ENCODE data around the gene RTP2. TPM values are rescaled to one million over a fixed set of nuclear protein-coding genes. Genes with fewer than 3 reads are reported as not detected.

RTP2 gene
- total RNA-seq, 1 experiment from 2014 or later = not detected

DNA sequence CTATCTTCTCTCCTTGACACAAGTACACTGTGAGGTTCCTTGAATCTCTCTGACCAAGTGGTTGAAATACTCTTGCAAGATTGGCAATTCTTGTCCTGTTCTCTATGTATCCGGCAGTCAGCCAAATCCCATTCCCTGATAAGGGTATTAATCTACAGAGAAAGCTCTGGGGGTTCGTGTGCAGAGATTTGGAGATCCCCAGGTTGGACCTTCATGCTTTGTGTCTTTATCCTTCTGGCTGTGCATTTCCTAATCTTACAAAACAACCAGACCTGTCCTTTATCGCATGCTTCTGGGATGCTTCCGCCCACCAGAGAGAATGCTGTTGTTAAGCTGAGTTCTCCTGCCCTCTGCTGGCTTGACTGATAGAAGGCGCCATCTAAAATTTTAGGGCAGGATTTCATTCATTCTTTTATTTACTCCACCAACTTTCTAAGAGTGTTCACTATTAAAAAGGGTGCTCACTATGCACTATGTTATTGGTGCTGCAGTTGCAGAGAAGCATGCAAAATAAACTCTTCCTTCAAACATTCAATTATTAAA is 23.6 kb downstream of the RTP2 start:
- H3K4me2 ChIP-seq (ENCODE audit: low read length) = no peak overlapping the region
- H3K4me1 ChIP-seq (ENCODE audit: control insufficient read depth in 1 of 2, insufficient read depth in 2 of 2, low read length in 2 of 2) = no peaks in the 10 kb centered on the region
- peak overlapping the region; percentile 58 for H2AFZ ChIP-seq (ENCODE audit: low read depth, low read length, poor library complexity, severe bottlenecking)
- no peak overlapping the region for H3K9ac ChIP-seq (ENCODE audit: low read length)
- CTCF ChIA-PET = interaction anchor here (0.7 to 9.6 kb wide), 22 partner anchors 11 to 1276 kb away, joined by 3 to 472 read pairs (median 9); no protein-coding TSS in a partner anchor
- intact Hi-C loops (cut with micrococcal nuclease) = loop anchor here (1.0 to 10.0 kb wide), 6 partner anchors 36 to 829 kb away; no protein-coding TSS in a partner anchor
- no TSS peak for BruUV-seq (replicated peaks)
- 0 out of 2 replicates have a peak, but pooled peaks have one; percentile 14 for TF ChIP-seq EGR1 (IDR thresholded peaks at IDR 0.05; ENCODE audit: low read depth)
- TF ChIP-seq CEBPB (IDR thresholded peaks at IDR 0.05; ENCODE audit: low read depth) = no peak
- TF ChIP-seq, protein P1, sequence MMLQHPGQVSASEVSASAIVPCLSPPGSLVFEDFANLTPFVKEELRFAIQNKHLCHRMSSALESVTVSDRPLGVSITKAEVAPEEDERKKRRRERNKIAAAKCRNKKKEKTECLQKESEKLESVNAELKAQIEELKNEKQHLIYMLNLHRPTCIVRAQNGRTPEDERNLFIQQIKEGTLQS (IDR thresholded peaks at IDR 0.05) = no peak
- peak; percentile 92 for TF ChIP-seq RAD21 (IDR thresholded peaks at IDR 0.05; ENCODE audit: low read depth)
- TF ChIP-seq JUND (IDR thresholded peaks at IDR 0.05) = no peak
- TF ChIP-seq ZNF274 (IDR thresholded peaks at IDR 0.05; ENCODE audit: low read depth, low read length) = no peak
- peak; percentile 67 for TF ChIP-seq YY1 (IDR thresholded peaks at IDR 0.05; ENCODE audit: extremely low read depth, insufficient replicate concordance, low read depth, low read length)
- TF ChIP-seq, protein P2, sequence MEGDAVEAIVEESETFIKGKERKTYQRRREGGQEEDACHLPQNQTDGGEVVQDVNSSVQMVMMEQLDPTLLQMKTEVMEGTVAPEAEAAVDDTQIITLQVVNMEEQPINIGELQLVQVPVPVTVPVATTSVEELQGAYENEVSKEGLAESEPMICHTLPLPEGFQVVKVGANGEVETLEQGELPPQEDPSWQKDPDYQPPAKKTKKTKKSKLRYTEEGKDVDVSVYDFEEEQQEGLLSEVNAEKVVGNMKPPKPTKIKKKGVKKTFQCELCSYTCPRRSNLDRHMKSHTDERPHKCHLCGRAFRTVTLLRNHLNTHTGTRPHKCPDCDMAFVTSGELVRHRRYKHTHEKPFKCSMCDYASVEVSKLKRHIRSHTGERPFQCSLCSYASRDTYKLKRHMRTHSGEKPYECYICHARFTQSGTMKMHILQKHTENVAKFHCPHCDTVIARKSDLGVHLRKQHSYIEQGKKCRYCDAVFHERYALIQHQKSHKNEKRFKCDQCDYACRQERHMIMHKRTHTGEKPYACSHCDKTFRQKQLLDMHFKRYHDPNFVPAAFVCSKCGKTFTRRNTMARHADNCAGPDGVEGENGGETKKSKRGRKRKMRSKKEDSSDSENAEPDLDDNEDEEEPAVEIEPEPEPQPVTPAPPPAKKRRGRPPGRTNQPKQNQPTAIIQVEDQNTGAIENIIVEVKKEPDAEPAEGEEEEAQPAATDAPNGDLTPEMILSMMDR (IDR thresholded peaks at IDR 0.05 in 2 of 3, conservative IDR thresholded peaks at IDR 0.05 in 1 of 3; ENCODE audit: borderline replicate concordance in 1 of 3, insufficient read depth in 1 of 3, low read depth in 2 of 3, low read length in 2 of 3) = peak; percentile 68 to 89 (median 77)
- TF ChIP-seq CBX3 (IDR thresholded peaks at IDR 0.05; ENCODE audit: low read depth) = no peak
- no peak overlapping the region for H3K4me3 ChIP-seq (replicated peaks in 1 of 2; ENCODE audit: low read depth in 1 of 2, low read length in 2 of 2)
- H4K20me1 ChIP-seq (ENCODE audit: insufficient read depth) = no peaks in the 10 kb centered on the region
- no peaks in the 10 kb centered on the region for H3K9me3 ChIP-seq (ENCODE audit: control insufficient read depth in 1 of 2, insufficient read depth in 1 of 2, low read depth in 1 of 2, low read length in 2 of 2)
- RAD21 ChIA-PET (ENCODE audit: low non-redundant PET in 1 of 2, low total read pairs in 2 of 2, uncharacterized antibody in 2 of 2, unreplicated experiment in 2 of 2) = interaction anchor here (0.7 to 2.8 kb wide), 8 partner anchors 10 to 458 kb away, joined by 3 to 64 read pairs (median 8); no protein-coding TSS in a partner anchor
- no peaks in the 10 kb centered on the region for H3K36me3 ChIP-seq (ENCODE audit: control insufficient read depth in 1 of 2, insufficient read depth in 2 of 2, low read length in 2 of 2)
- H3K79me2 ChIP-seq (ENCODE audit: insufficient read depth, low read length) = no peaks in the 10 kb centered on the region
- ATAC-seq (peak; percentile 80), DNase-seq (ENCODE audit: low read depth, low spot score) (peak; percentile 42)
- no peaks in the 10 kb centered on the region for H3K9me2 ChIP-seq (ENCODE audit: insufficient read depth)
- peaks cover 21% of the 10 kb centered on the region for H3K27me3 ChIP-seq (ENCODE audit: insufficient read depth, low read length)
- no peak overlapping the region for H3K27ac ChIP-seq (ENCODE audit: low read depth, low read length)
- POLR2A ChIA-PET = interaction anchor here (1.7 kb wide), 1 partner anchor 359 kb away, joined by 14 read pairs; no protein-coding TSS in a partner anchor
